Loucy (cell line): ENCODE results near the gene NOL6.

Source experiments
- H2AFZ ChIP-seq: fragments of 200-600 bp; sonication (generic); 2 replicates; pipeline ENCODE4 v1.6.0; 2016; ENCODE audit warnings: antibody characterized with exemption, mild to moderate bottlenecking, low read length, moderate library complexity
- H3F3A ChIP-seq: fragments of 200-600 bp; 2 replicates; pipeline ENCODE4 v1.6.0; 2016; ENCODE audit warnings: antibody characterized with exemption, low read depth, mild to moderate bottlenecking
- H3K27me3 ChIP-seq: fragments of 200-600 bp; sonication (generic); 2 replicates; pipeline ENCODE4 v1.6.1; 2014; ENCODE audit warnings: low read length, mild to moderate bottlenecking; ENCODE audit not compliant: insufficient read depth, poor library complexity, severe bottlenecking
- H3K36me3 ChIP-seq: fragments of 200-600 bp; sonication (generic); 2 replicates; pipeline ENCODE4 v1.6.1; 2016; ENCODE audit warnings: low read length; ENCODE audit not compliant: insufficient read depth
- H3K4me1 ChIP-seq: fragments of 200-600 bp; sonication (generic); 2 replicates; pipeline ENCODE4 v1.5.1; 2014; ENCODE audit warnings: low read length, mild to moderate bottlenecking; ENCODE audit not compliant: insufficient read depth, poor library complexity, severe bottlenecking
- H3K4me2 ChIP-seq: fragments of 200-600 bp; sonication (generic); 2 replicates; pipeline ENCODE4 v1.6.0; 2014; ENCODE audit warnings: antibody characterized with exemption, low read length, low read depth, mild to moderate bottlenecking; ENCODE audit not compliant: poor library complexity, severe bottlenecking
- H3K4me3 ChIP-seq: fragments of 200-600 bp; sonication (generic); 2 replicates; pipeline ENCODE4 v1.5.1; 2014; ENCODE audit warnings: low read length, mild to moderate bottlenecking, mixed read lengths; ENCODE audit not compliant: poor library complexity, severe bottlenecking
- H3K79me2 ChIP-seq: fragments of 200-600 bp; sonication (generic); 2 replicates; pipeline ENCODE4 v1.6.1; 2014; ENCODE audit warnings: low read length; ENCODE audit not compliant: insufficient read depth
- H3K9ac ChIP-seq: fragments of 200-600 bp; sonication (generic); 2 replicates; pipeline ENCODE4 v1.6.0; 2014; ENCODE audit warnings: mild to moderate bottlenecking, low read depth, low read length, moderate library complexity; ENCODE audit not compliant: poor library complexity, severe bottlenecking
- H3K9me2 ChIP-seq: fragments of 200-600 bp; sonication (generic); replicated peaks from 2 replicates; pipeline ENCODE4 v1.6.1; 2016; ENCODE audit warnings: low read depth, low read length, mixed read lengths
- H3K9me3 ChIP-seq: fragments of 200-600 bp; sonication (generic); 2 replicates; pipeline ENCODE4 v1.6.1; 2014; ENCODE audit warnings: mild to moderate bottlenecking, antibody characterized with exemption, low read length, low read depth; ENCODE audit not compliant: insufficient read depth
- H4K20me1 ChIP-seq: fragments of 200-600 bp; sonication (generic); 2 replicates; pipeline ENCODE4 v1.6.0; 2014; ENCODE audit warnings: antibody characterized with exemption, low read length, mild to moderate bottlenecking; ENCODE audit not compliant: insufficient read depth, poor library complexity, severe bottlenecking
- CTCF ChIP-seq: fragments of 200-600 bp; sonication (generic); conservative IDR thresholded peaks from 2 replicates; pipeline ENCODE4 v1.5.1; 2014; ENCODE audit warnings: mild to moderate bottlenecking, antibody characterized with exemption, low read length
- EZH2phosphoT487 ChIP-seq: fragments of 200-600 bp; IDR thresholded peaks from 2 replicates; pipeline ENCODE4 v1.6.1; 2018; ENCODE audit warnings: antibody characterized with exemption, mild to moderate bottlenecking, moderate library complexity, borderline replicate concordance

NOL6 gene

GRCh38 chr9:33460854-33461253, 12.9 kb downstream of the NOL6 start:
- H3K36me3 ChIP-seq = peaks cover 45% of the 10 kb centered on the region; the same call in 1 of the 2 replicates
- H3K9ac ChIP-seq = no peak overlapping the region
- no peak overlapping the region for H3K4me3 ChIP-seq
- no peaks in the 10 kb centered on the region for H3K9me3 ChIP-seq
- H3K79me2 ChIP-seq = no peaks in the 10 kb centered on the region
- H3K27me3 ChIP-seq = no peaks in the 10 kb centered on the region
- H3F3A ChIP-seq = no peaks in the 10 kb centered on the region
- H3K4me1 ChIP-seq = no peaks in the 10 kb centered on the region
- no peak overlapping the region for H3K4me2 ChIP-seq
- H4K20me1 ChIP-seq = no peaks in the 10 kb centered on the region
- H2AFZ ChIP-seq = no peak overlapping the region
- TF ChIP-seq EZH2phosphoT487 = no peak
- no peak for TF ChIP-seq CTCF
- no peaks in the 10 kb centered on the region for H3K9me2 ChIP-seq

- Histone ChIP-seq H3K9me3 (no peaks in the 10 kb centered on the region), H3K9me2 (no peaks in the 10 kb centered on the region), H3K4me2 (no peak overlapping the region), H3K4me1 (no peaks in the 10 kb centered on the region), H3K4me3 (no peak overlapping the region), H3K9ac (no peak overlapping the region), H3K79me2 (no peaks in the 10 kb centered on the region), H2AFZ (no peak overlapping the region), H3K36me3 (peaks cover 28% of the 10 kb centered on the region; the same call in 1 of the 2 replicates), H3K27me3 (no peaks in the 10 kb centered on the region), H4K20me1 (no peaks in the 10 kb centered on the region), H3F3A (no peaks in the 10 kb centered on the region)
- TF ChIP-seq CTCF = no peak
Observed at GRCh38 chr9:33459115-33459514, 14.6 kb downstream of the NOL6 start.

GRCh38 chr9:33458444-33458843, 15.3 kb downstream of the NOL6 start:
- H3K79me2 ChIP-seq = no peaks in the 10 kb centered on the region
- no peak overlapping the region for H3K9ac ChIP-seq
- H3K9me2 ChIP-seq = no peaks in the 10 kb centered on the region
- TF ChIP-seq CTCF = no peak
- TF ChIP-seq EZH2phosphoT487 = no peak
- no peak overlapping the region for H3K4me3 ChIP-seq
- H3F3A ChIP-seq = no peaks in the 10 kb centered on the region
- H3K27me3 ChIP-seq = no peaks in the 10 kb centered on the region
- H4K20me1 ChIP-seq = no peaks in the 10 kb centered on the region
- peaks cover 21% of the 10 kb centered on the region; the same call in 1 of the 2 replicates for H3K36me3 ChIP-seq
- H3K4me2 ChIP-seq = no peak overlapping the region
- H3K9me3 ChIP-seq = no peaks in the 10 kb centered on the region
- H2AFZ ChIP-seq = no peak overlapping the region
- no peaks in the 10 kb centered on the region for H3K4me1 ChIP-seq
